Gastroesophageal sphincter (tissue), 3 donors: ENCODE results near the gene GSK3B.

ENCODE experiments used
- EP300 ChIP-seq: sonication (generic); formaldehyde crosslinking; IDR thresholded peaks from one replicate; pipeline ENCODE4 v1.6.1; 2017; ENCODE audit warnings: antibody characterized with exemption, mild to moderate bottlenecking
- POLR2A ChIP-seq, 2 donors: fragments of 450-650 bp; IDR thresholded peaks; one replicate each; pipeline ENCODE4 v1.6.1; 2017; ENCODE audit warnings: antibody characterized with exemption in 2 of 2, mild to moderate bottlenecking in 2 of 2, moderate library complexity in 1 of 2
- TF ChIP-seq, protein P1 (sequence below), 4 experiments: fragments of 200-600 bp in 2 of 4; fragments of 450-650 bp in 2 of 4; sonication (generic) in 1 of 4; IDR thresholded peaks; one replicate each; pipeline ENCODE4 v1.5.1; 2017 to 2019; ENCODE audit warnings: antibody characterized with exemption in 4 of 4, mild to moderate bottlenecking in 2 of 4, moderate library complexity in 2 of 4

- TF ChIP-seq, protein P1, sequence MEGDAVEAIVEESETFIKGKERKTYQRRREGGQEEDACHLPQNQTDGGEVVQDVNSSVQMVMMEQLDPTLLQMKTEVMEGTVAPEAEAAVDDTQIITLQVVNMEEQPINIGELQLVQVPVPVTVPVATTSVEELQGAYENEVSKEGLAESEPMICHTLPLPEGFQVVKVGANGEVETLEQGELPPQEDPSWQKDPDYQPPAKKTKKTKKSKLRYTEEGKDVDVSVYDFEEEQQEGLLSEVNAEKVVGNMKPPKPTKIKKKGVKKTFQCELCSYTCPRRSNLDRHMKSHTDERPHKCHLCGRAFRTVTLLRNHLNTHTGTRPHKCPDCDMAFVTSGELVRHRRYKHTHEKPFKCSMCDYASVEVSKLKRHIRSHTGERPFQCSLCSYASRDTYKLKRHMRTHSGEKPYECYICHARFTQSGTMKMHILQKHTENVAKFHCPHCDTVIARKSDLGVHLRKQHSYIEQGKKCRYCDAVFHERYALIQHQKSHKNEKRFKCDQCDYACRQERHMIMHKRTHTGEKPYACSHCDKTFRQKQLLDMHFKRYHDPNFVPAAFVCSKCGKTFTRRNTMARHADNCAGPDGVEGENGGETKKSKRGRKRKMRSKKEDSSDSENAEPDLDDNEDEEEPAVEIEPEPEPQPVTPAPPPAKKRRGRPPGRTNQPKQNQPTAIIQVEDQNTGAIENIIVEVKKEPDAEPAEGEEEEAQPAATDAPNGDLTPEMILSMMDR (IDR thresholded peaks at IDR 0.05): no peak
- TF ChIP-seq POLR2A (IDR thresholded peaks at IDR 0.05) (no peak), EP300 (no peak)
Measured at GRCh38 chr3:119779731-119780383, 314.4 kb downstream of the GSK3B start.
